ENCODE data around the gene CISD3.

DNA sequence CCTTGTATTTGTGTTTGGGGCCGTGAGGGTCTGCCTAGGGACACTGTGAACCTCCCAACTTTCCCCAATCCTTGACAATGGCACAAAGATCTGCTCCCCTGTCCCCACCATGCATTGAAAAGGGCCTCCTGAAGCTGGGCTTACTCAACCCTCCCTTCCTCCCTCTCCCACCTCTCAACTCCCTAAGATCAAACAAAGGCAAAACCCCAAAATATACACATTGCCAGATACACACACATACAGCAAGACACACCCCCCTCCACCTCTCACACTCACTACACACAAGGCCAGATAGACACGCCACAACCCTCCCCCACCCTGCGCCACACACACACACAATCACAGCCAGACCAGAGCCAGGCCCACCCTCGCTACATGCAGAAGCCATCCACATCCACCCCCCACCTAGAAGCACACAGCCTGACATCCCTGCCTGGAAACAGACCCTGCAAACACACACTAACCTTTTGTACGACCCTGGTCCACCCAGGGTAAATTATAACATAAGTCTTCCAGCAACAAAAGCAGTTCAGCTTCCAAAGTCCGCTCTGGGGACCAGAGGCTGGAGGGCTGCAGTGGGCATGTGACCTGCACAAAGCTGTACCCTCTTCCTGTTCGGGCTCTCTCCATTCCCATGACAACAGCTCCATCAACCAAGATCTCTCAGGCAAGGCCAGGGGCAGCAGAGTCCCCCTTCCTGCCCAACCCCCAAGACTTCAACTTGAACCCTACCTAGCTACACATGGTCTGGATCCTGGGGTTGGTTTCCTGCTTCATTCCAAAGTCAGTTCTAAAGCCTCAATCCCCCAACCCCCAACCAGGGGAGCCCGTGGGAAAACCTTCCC lies 16.1 kb downstream of the CISD3 start:
- TF ChIP-seq, protein P1, sequence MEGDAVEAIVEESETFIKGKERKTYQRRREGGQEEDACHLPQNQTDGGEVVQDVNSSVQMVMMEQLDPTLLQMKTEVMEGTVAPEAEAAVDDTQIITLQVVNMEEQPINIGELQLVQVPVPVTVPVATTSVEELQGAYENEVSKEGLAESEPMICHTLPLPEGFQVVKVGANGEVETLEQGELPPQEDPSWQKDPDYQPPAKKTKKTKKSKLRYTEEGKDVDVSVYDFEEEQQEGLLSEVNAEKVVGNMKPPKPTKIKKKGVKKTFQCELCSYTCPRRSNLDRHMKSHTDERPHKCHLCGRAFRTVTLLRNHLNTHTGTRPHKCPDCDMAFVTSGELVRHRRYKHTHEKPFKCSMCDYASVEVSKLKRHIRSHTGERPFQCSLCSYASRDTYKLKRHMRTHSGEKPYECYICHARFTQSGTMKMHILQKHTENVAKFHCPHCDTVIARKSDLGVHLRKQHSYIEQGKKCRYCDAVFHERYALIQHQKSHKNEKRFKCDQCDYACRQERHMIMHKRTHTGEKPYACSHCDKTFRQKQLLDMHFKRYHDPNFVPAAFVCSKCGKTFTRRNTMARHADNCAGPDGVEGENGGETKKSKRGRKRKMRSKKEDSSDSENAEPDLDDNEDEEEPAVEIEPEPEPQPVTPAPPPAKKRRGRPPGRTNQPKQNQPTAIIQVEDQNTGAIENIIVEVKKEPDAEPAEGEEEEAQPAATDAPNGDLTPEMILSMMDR (conservative IDR thresholded peaks at IDR 0.05; ENCODE audit: low read depth, low read length): no peak
- no peak for TF ChIP-seq EZH2 (IDR thresholded peaks at IDR 0.05; ENCODE audit: borderline replicate concordance, low read depth, low read length, poor library complexity, severe bottlenecking)

Measured in A673 (cell line).